BLaER1 (cell line): ENCODE results near the gene ZRANB1.

Experiments
- H3K27ac ChIP-seq: shearing (Covaris generic); formaldehyde crosslinking; 2 replicates; pipeline ENCODE4 v1.8.1; 2022
- H3K27me3 ChIP-seq: shearing (Covaris generic); formaldehyde crosslinking; 2 replicates; pipeline ENCODE4 v1.8.1; 2022
- H3K36me3 ChIP-seq: shearing (Covaris generic); formaldehyde crosslinking; 2 replicates; pipeline ENCODE4 v1.8.1; 2022
- H3K4me1 ChIP-seq: shearing (Covaris generic); formaldehyde crosslinking; 2 replicates; pipeline ENCODE4 v1.8.1; 2022
- H3K4me2 ChIP-seq: shearing (Covaris generic); formaldehyde crosslinking; 2 replicates; pipeline ENCODE4 v1.8.1; 2022
- H3K4me3 ChIP-seq: shearing (Covaris generic); formaldehyde crosslinking; 2 replicates; pipeline ENCODE4 v1.8.1; 2022
- H3K9ac ChIP-seq: shearing (Covaris generic); formaldehyde crosslinking; 2 replicates; pipeline ENCODE4 v1.8.1; 2022
- H3K9me3 ChIP-seq: shearing (Covaris generic); formaldehyde crosslinking; 2 replicates; pipeline ENCODE4 v1.8.1; 2022
- H4K20me1 ChIP-seq: shearing (Covaris generic); formaldehyde crosslinking; 2 replicates; pipeline ENCODE4 v1.8.1; 2022
- Cebpa-rat ChIP-seq: shearing (Covaris generic); IDR thresholded peaks from 2 replicates; pipeline ENCODE4 v1.8.1; 2022

ZRANB1 gene

GRCh38 chr10:124943301-124944092 lies 1.6 kb downstream of the ZRANB1 start:
- no peak for TF ChIP-seq Cebpa-rat
- Histone ChIP-seq H3K9ac (no peak overlapping the region), H3K4me1 (peaks cover 16% of the 10 kb centered on the region), H3K9me3 (no peaks in the 10 kb centered on the region), H3K4me3 (no peak overlapping the region), H4K20me1 (peaks cover 99% of the 10 kb centered on the region), H3K36me3 (peaks cover 48% of the 10 kb centered on the region), H3K27ac (no peak overlapping the region), H3K27me3 (no peaks in the 10 kb centered on the region), H3K4me2 (no peak overlapping the region)

- Histone ChIP-seq H3K9me3 (no peaks in the 10 kb centered on the region), H3K4me2 (no peak overlapping the region), H3K27me3 (no peaks in the 10 kb centered on the region), H3K4me3 (no peak overlapping the region), H3K27ac (no peak overlapping the region), H4K20me1 (peaks cover 99% of the 10 kb centered on the region), H3K4me1 (peaks cover 8% of the 10 kb centered on the region), H3K9ac (no peak overlapping the region), H3K36me3 (peaks cover 63% of the 10 kb centered on the region)
- no peak for TF ChIP-seq Cebpa-rat
These were observed 3.1 kb downstream of the ZRANB1 start for GRCh38 chr10:124944982-124945381.

- Histone ChIP-seq H3K9ac (no peak overlapping the region), H3K27ac (no peak overlapping the region), H3K9me3 (no peaks in the 10 kb centered on the region), H3K36me3 (peaks cover 72% of the 10 kb centered on the region), H4K20me1 (peaks cover 99% of the 10 kb centered on the region), H3K4me2 (no peak overlapping the region), H3K4me3 (no peak overlapping the region), H3K27me3 (no peaks in the 10 kb centered on the region), H3K4me1 (no peaks in the 10 kb centered on the region)
- TF ChIP-seq Cebpa-rat = no peak
These were observed 5.0 kb downstream of the ZRANB1 start for GRCh38 chr10:124946945-124947344.

- peaks cover 74% of the 10 kb centered on the region for H3K36me3 ChIP-seq
- no peak overlapping the region for H3K27ac ChIP-seq
- peaks cover 100% of the 10 kb centered on the region for H4K20me1 ChIP-seq
- no peak overlapping the region for H3K4me2 ChIP-seq
- no peaks in the 10 kb centered on the region for H3K27me3 ChIP-seq
- no peak overlapping the region for H3K9ac ChIP-seq
- H3K9me3 ChIP-seq = no peaks in the 10 kb centered on the region
- no peak for TF ChIP-seq Cebpa-rat
- H3K4me1 ChIP-seq = no peaks in the 10 kb centered on the region
- H3K4me3 ChIP-seq = no peak overlapping the region
These were observed 7.6 kb downstream of the ZRANB1 start for GRCh38 chr10:124949543-124949942.

- no peaks in the 10 kb centered on the region for H3K9me3 ChIP-seq
- TF ChIP-seq Cebpa-rat = no peak
- H3K4me1 ChIP-seq = peaks cover 20% of the 10 kb centered on the region
- H3K27me3 ChIP-seq = no peaks in the 10 kb centered on the region
- no peak overlapping the region for H3K4me2 ChIP-seq
- peaks cover 56% of the 10 kb centered on the region for H3K36me3 ChIP-seq
- H3K27ac ChIP-seq = no peak overlapping the region
- no peak overlapping the region for H3K4me3 ChIP-seq
- H3K9ac ChIP-seq = no peak overlapping the region
- peaks cover 100% of the 10 kb centered on the region for H4K20me1 ChIP-seq
These were observed 10.2 kb downstream of the ZRANB1 start for GRCh38 chr10:124952123-124952522.

GRCh38 chr10:124953421-124953820 lies 11.5 kb downstream of the ZRANB1 start:
- peaks cover 100% of the 10 kb centered on the region for H4K20me1 ChIP-seq
- no peak overlapping the region for H3K4me3 ChIP-seq
- H3K27ac ChIP-seq = no peak overlapping the region
- no peak overlapping the region for H3K9ac ChIP-seq
- peaks cover 32% of the 10 kb centered on the region for H3K4me1 ChIP-seq
- H3K9me3 ChIP-seq = no peaks in the 10 kb centered on the region
- H3K36me3 ChIP-seq = peaks cover 43% of the 10 kb centered on the region
- no peak overlapping the region for H3K4me2 ChIP-seq
- no peaks in the 10 kb centered on the region for H3K27me3 ChIP-seq
- TF ChIP-seq Cebpa-rat = no peak

- peaks cover 100% of the 10 kb centered on the region for H4K20me1 ChIP-seq
- H3K4me3 ChIP-seq = no peak overlapping the region
- no peak for TF ChIP-seq Cebpa-rat
- H3K27ac ChIP-seq = no peak overlapping the region
- H3K9ac ChIP-seq = no peak overlapping the region
- peaks cover 32% of the 10 kb centered on the region for H3K4me1 ChIP-seq
- H3K36me3 ChIP-seq = peaks cover 24% of the 10 kb centered on the region
- no peak overlapping the region for H3K4me2 ChIP-seq
- H3K9me3 ChIP-seq = no peaks in the 10 kb centered on the region
- H3K27me3 ChIP-seq = no peaks in the 10 kb centered on the region
These were observed 13.3 kb downstream of the ZRANB1 start for GRCh38 chr10:124955243-124955642.

GRCh38 chr10:124955868-124956267 lies 13.9 kb downstream of the ZRANB1 start:
- Histone ChIP-seq H3K4me3 (no peak overlapping the region), H3K36me3 (peaks cover 19% of the 10 kb centered on the region), H3K9me3 (no peaks in the 10 kb centered on the region), H3K27me3 (no peaks in the 10 kb centered on the region), H4K20me1 (peaks cover 100% of the 10 kb centered on the region), H3K4me2 (peak overlapping the region; percentile 69; the same call in 1 of the 2 replicates), H3K4me1 (peaks cover 32% of the 10 kb centered on the region), H3K27ac (no peak overlapping the region), H3K9ac (no peak overlapping the region)
- no peak for TF ChIP-seq Cebpa-rat

- Histone ChIP-seq H3K4me2 (peak overlapping the region; percentile 69), H3K4me3 (no peak overlapping the region), H4K20me1 (peaks cover 100% of the 10 kb centered on the region), H3K27ac (no peak overlapping the region), H3K27me3 (no peaks in the 10 kb centered on the region), H3K9me3 (no peaks in the 10 kb centered on the region), H3K9ac (no peak overlapping the region), H3K4me1 (peaks cover 32% of the 10 kb centered on the region), H3K36me3 (peaks cover 19% of the 10 kb centered on the region)
- TF ChIP-seq Cebpa-rat = no peak
These were observed 14.8 kb downstream of the ZRANB1 start for GRCh38 chr10:124956764-124957163.

GRCh38 chr10:124957404-124957947 lies 15.6 kb downstream of the ZRANB1 start:
- peak overlapping the region; percentile 69 for H3K4me2 ChIP-seq
- no peak for TF ChIP-seq Cebpa-rat
- no peaks in the 10 kb centered on the region for H3K9me3 ChIP-seq
- H3K27ac ChIP-seq = no peak overlapping the region
- peaks cover 16% of the 10 kb centered on the region; the same call in 1 of the 2 replicates for H3K36me3 ChIP-seq
- peaks cover 100% of the 10 kb centered on the region for H4K20me1 ChIP-seq
- H3K4me1 ChIP-seq = peaks cover 32% of the 10 kb centered on the region
- H3K4me3 ChIP-seq = no peak overlapping the region
- H3K27me3 ChIP-seq = no peaks in the 10 kb centered on the region
- H3K9ac ChIP-seq = no peak overlapping the region
